ENCODE measurements around the gene ASTN2.

Gene ASTN2

GRCh38 chr9:116643691-116644090 lies 771.2 kb downstream of the ASTN2 start:
- H3K36me3 ChIP-seq (ENCODE audit: control insufficient read depth in 1 of 2, insufficient read depth in 2 of 2, low read length in 2 of 2), result no peaks in the 10 kb centered on the region
- H3K9me3 ChIP-seq (ENCODE audit: control insufficient read depth in 1 of 2, low read length in 2 of 2), result no peaks in the 10 kb centered on the region
- H3K27me3 ChIP-seq (ENCODE audit: low read depth, low read length), result no peaks in the 10 kb centered on the region
- H3K4me3 ChIP-seq (ENCODE audit: low read depth in 1 of 2, low read length in 2 of 2), result no peak overlapping the region
- peaks cover 0 to 3% of the 10 kb centered on the region in 2 donors for H3K4me1 ChIP-seq (ENCODE audit: control insufficient read depth in 1 of 2, insufficient read depth in 2 of 2, low read length in 2 of 2)
- H3K27ac ChIP-seq (ENCODE audit: low read length), result no peak overlapping the region

- Histone ChIP-seq H3K27me3 (ENCODE audit: low read depth, low read length) (no peaks in the 10 kb centered on the region), H3K4me3 (ENCODE audit: low read depth in 1 of 2, low read length in 2 of 2) (no peak overlapping the region), H3K36me3 (ENCODE audit: control insufficient read depth in 1 of 2, insufficient read depth in 2 of 2, low read length in 2 of 2) (no peaks in the 10 kb centered on the region), H3K4me1 (ENCODE audit: control insufficient read depth in 1 of 2, insufficient read depth in 2 of 2, low read length in 2 of 2) (peaks cover 0 to 3% of the 10 kb centered on the region in 2 donors), H3K9me3 (ENCODE audit: control insufficient read depth in 1 of 2, low read length in 2 of 2) (no peaks in the 10 kb centered on the region), H3K27ac (ENCODE audit: low read length) (no peak overlapping the region)
These were observed 773.4 kb downstream of the ASTN2 start for GRCh38 chr9:116641292-116642059.

GRCh38 chr9:116639251-116639741 lies 775.6 kb downstream of the ASTN2 start:
- no peak overlapping the region for H3K27ac ChIP-seq (ENCODE audit: low read length)
- peaks cover 0 to 2% of the 10 kb centered on the region in 2 donors for H3K4me1 ChIP-seq (ENCODE audit: control insufficient read depth in 1 of 2, insufficient read depth in 2 of 2, low read length in 2 of 2)
- no peaks in the 10 kb centered on the region for H3K9me3 ChIP-seq (ENCODE audit: control insufficient read depth in 1 of 2, low read length in 2 of 2)
- H3K27me3 ChIP-seq (ENCODE audit: low read depth, low read length), result no peaks in the 10 kb centered on the region
- no peaks in the 10 kb centered on the region for H3K36me3 ChIP-seq (ENCODE audit: control insufficient read depth in 1 of 2, insufficient read depth in 2 of 2, low read length in 2 of 2)
- no peak overlapping the region for H3K4me3 ChIP-seq (ENCODE audit: low read depth in 1 of 2, low read length in 2 of 2)

- no peaks in the 10 kb centered on the region for H3K9me3 ChIP-seq (ENCODE audit: control insufficient read depth in 1 of 2, low read length in 2 of 2)
- H3K4me1 ChIP-seq (ENCODE audit: control insufficient read depth in 1 of 2, insufficient read depth in 2 of 2, low read length in 2 of 2), result no peaks in the 10 kb centered on the region
- H3K27ac ChIP-seq (ENCODE audit: low read length), result no peak overlapping the region
- no peak overlapping the region for H3K4me3 ChIP-seq (ENCODE audit: low read depth in 1 of 2, low read length in 2 of 2)
- no peaks in the 10 kb centered on the region for H3K27me3 ChIP-seq (ENCODE audit: low read depth, low read length)
- no peaks in the 10 kb centered on the region for H3K36me3 ChIP-seq (ENCODE audit: control insufficient read depth in 1 of 2, insufficient read depth in 2 of 2, low read length in 2 of 2)
These were observed 778.9 kb downstream of the ASTN2 start for GRCh38 chr9:116635908-116636307.

- Histone ChIP-seq H3K4me3 (ENCODE audit: low read depth in 1 of 2, low read length in 2 of 2) (no peak overlapping the region), H3K27ac (ENCODE audit: low read length) (no peak overlapping the region), H3K36me3 (ENCODE audit: control insufficient read depth in 1 of 2, insufficient read depth in 2 of 2, low read length in 2 of 2) (no peaks in the 10 kb centered on the region), H3K27me3 (ENCODE audit: low read depth, low read length) (no peaks in the 10 kb centered on the region), H3K9me3 (ENCODE audit: control insufficient read depth in 1 of 2, low read length in 2 of 2) (no peaks in the 10 kb centered on the region), H3K4me1 (ENCODE audit: control insufficient read depth in 1 of 2, insufficient read depth in 2 of 2, low read length in 2 of 2) (no peaks in the 10 kb centered on the region)
These were observed 781.6 kb downstream of the ASTN2 start for GRCh38 chr9:116632990-116633838.

GRCh38 chr9:116629634-116630033 lies 785.2 kb downstream of the ASTN2 start:
- H3K4me3 ChIP-seq (ENCODE audit: low read depth in 1 of 2, low read length in 2 of 2), result no peak overlapping the region
- no peaks in the 10 kb centered on the region for H3K27me3 ChIP-seq (ENCODE audit: low read depth, low read length)

GRCh38 chr9:116628716-116629115 lies 786.1 kb downstream of the ASTN2 start:
- Histone ChIP-seq H3K27ac (ENCODE audit: low read length) (no peak overlapping the region), H3K9me3 (ENCODE audit: control insufficient read depth in 1 of 2, low read length in 2 of 2) (no peaks in the 10 kb centered on the region), H3K36me3 (ENCODE audit: control insufficient read depth in 1 of 2, insufficient read depth in 2 of 2, low read length in 2 of 2) (no peaks in the 10 kb centered on the region), H3K4me3 (ENCODE audit: low read depth in 1 of 2, low read length in 2 of 2) (no peak overlapping the region), H3K4me1 (ENCODE audit: control insufficient read depth in 1 of 2, insufficient read depth in 2 of 2, low read length in 2 of 2) (no peaks in the 10 kb centered on the region), H3K27me3 (ENCODE audit: low read depth, low read length) (no peaks in the 10 kb centered on the region)

More at GRCh38 chr9:116629634-116630033, 785.2 kb downstream of the ASTN2 start:
- Histone ChIP-seq H3K36me3 (ENCODE audit: control insufficient read depth in 1 of 2, insufficient read depth in 2 of 2, low read length in 2 of 2) (no peaks in the 10 kb centered on the region), H3K9me3 (ENCODE audit: control insufficient read depth in 1 of 2, low read length in 2 of 2) (no peaks in the 10 kb centered on the region), H3K27ac (ENCODE audit: low read length) (no peak overlapping the region), H3K4me1 (ENCODE audit: control insufficient read depth in 1 of 2, insufficient read depth in 2 of 2, low read length in 2 of 2) (no peaks in the 10 kb centered on the region)

GRCh38 chr9:116627433-116627832 lies 787.4 kb downstream of the ASTN2 start:
- Histone ChIP-seq H3K4me1 (ENCODE audit: control insufficient read depth in 1 of 2, insufficient read depth in 2 of 2, low read length in 2 of 2) (no peaks in the 10 kb centered on the region), H3K9me3 (ENCODE audit: control insufficient read depth in 1 of 2, low read length in 2 of 2) (no peaks in the 10 kb centered on the region), H3K27me3 (ENCODE audit: low read depth, low read length) (no peaks in the 10 kb centered on the region), H3K36me3 (ENCODE audit: control insufficient read depth in 1 of 2, insufficient read depth in 2 of 2, low read length in 2 of 2) (no peaks in the 10 kb centered on the region), H3K4me3 (ENCODE audit: low read depth in 1 of 2, low read length in 2 of 2) (no peak overlapping the region), H3K27ac (ENCODE audit: low read length) (no peak overlapping the region)

- Histone ChIP-seq H3K4me3 (ENCODE audit: low read depth in 1 of 2, low read length in 2 of 2) (no peak overlapping the region), H3K27ac (ENCODE audit: low read length) (no peak overlapping the region), H3K27me3 (ENCODE audit: low read depth, low read length) (no peaks in the 10 kb centered on the region), H3K4me1 (ENCODE audit: control insufficient read depth in 1 of 2, insufficient read depth in 2 of 2, low read length in 2 of 2) (no peaks in the 10 kb centered on the region), H3K9me3 (ENCODE audit: control insufficient read depth in 1 of 2, low read length in 2 of 2) (no peaks in the 10 kb centered on the region), H3K36me3 (ENCODE audit: control insufficient read depth in 1 of 2, insufficient read depth in 2 of 2, low read length in 2 of 2) (no peaks in the 10 kb centered on the region)
These were observed 788.1 kb downstream of the ASTN2 start for GRCh38 chr9:116626762-116627161.

GRCh38 chr9:116623715-116624114 lies 791.1 kb downstream of the ASTN2 start:
- Histone ChIP-seq H3K4me3 (ENCODE audit: low read depth in 1 of 2, low read length in 2 of 2) (no peak overlapping the region), H3K36me3 (ENCODE audit: control insufficient read depth in 1 of 2, insufficient read depth in 2 of 2, low read length in 2 of 2) (no peaks in the 10 kb centered on the region), H3K9me3 (ENCODE audit: control insufficient read depth in 1 of 2, low read length in 2 of 2) (no peaks in the 10 kb centered on the region), H3K27me3 (ENCODE audit: low read depth, low read length) (no peaks in the 10 kb centered on the region), H3K27ac (ENCODE audit: low read length) (no peak overlapping the region), H3K4me1 (ENCODE audit: control insufficient read depth in 1 of 2, insufficient read depth in 2 of 2, low read length in 2 of 2) (no peaks in the 10 kb centered on the region)

- Histone ChIP-seq H3K4me1 (ENCODE audit: control insufficient read depth in 1 of 2, insufficient read depth in 2 of 2, low read length in 2 of 2) (no peaks in the 10 kb centered on the region), H3K9me3 (ENCODE audit: control insufficient read depth in 1 of 2, low read length in 2 of 2) (peaks cover 0 to 2% of the 10 kb centered on the region in 2 donors), H3K36me3 (ENCODE audit: control insufficient read depth in 1 of 2, insufficient read depth in 2 of 2, low read length in 2 of 2) (peaks cover 0 to 8% of the 10 kb centered on the region in 2 donors)
These were observed 797.5 kb downstream of the ASTN2 start for GRCh38 chr9:116617389-116617788.

More at GRCh38 chr9:116617389-116617788, 797.5 kb downstream of the ASTN2 start:
- Histone ChIP-seq H3K4me3 (ENCODE audit: low read depth in 1 of 2, low read length in 2 of 2) (no peak overlapping the region), H3K27ac (ENCODE audit: low read length) (no peak overlapping the region), H3K27me3 (ENCODE audit: low read depth, low read length) (no peaks in the 10 kb centered on the region)
